Esophagus squamous epithelium (tissue), 4 donors: ENCODE data around the gene DNASE2.

Experiments
- POLR2A ChIP-seq, 4 donors: fragments of 450-650 bp; IDR thresholded peaks; one replicate each; pipeline ENCODE4 v1.6.1; 2017; ENCODE audit warnings: antibody characterized with exemption in 4 of 4, mild to moderate bottlenecking in 4 of 4, moderate library complexity in 3 of 4
- TF ChIP-seq, protein P1 (sequence below), 6 experiments: fragments of 450-650 bp in 4 of 6; fragments of 200-600 bp in 2 of 6; sonication (generic) in 2 of 6; IDR thresholded peaks; one replicate each; pipeline ENCODE4 v1.5.1; 2016 to 2019; ENCODE audit warnings: antibody characterized with exemption in 6 of 6, mild to moderate bottlenecking in 4 of 6, moderate library complexity in 4 of 6

DNA sequence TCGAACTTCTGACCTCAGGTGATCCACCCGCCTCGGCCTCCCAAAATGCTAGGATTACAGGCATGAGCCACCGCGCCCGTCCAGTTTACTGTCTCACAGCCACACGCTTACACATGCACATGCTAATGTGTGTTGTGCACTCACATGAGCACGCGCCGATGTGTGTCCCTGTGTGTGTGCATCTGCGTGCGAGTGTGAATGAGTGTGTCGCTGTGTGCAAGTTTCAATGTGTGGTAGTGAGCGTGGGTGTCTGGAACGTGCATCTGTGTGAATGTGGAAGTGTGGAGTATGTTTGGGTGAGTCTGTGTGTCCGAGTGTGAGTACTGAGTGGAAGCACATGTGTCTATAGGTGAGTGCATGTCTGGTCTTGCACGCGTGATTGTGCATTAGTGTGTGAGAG is 38.7 kb downstream of the DNASE2 start:
- TF ChIP-seq, protein P1, sequence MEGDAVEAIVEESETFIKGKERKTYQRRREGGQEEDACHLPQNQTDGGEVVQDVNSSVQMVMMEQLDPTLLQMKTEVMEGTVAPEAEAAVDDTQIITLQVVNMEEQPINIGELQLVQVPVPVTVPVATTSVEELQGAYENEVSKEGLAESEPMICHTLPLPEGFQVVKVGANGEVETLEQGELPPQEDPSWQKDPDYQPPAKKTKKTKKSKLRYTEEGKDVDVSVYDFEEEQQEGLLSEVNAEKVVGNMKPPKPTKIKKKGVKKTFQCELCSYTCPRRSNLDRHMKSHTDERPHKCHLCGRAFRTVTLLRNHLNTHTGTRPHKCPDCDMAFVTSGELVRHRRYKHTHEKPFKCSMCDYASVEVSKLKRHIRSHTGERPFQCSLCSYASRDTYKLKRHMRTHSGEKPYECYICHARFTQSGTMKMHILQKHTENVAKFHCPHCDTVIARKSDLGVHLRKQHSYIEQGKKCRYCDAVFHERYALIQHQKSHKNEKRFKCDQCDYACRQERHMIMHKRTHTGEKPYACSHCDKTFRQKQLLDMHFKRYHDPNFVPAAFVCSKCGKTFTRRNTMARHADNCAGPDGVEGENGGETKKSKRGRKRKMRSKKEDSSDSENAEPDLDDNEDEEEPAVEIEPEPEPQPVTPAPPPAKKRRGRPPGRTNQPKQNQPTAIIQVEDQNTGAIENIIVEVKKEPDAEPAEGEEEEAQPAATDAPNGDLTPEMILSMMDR (IDR thresholded peaks at IDR 0.05): no peak
- TF ChIP-seq POLR2A (IDR thresholded peaks at IDR 0.05): no peak
